K562 (cell line): ENCODE data around the gene TCHP.

Experiments
- CTCF ChIP-seq, 3 experiments: IDR thresholded peaks in 2 of 3; conservative IDR thresholded peaks in 1 of 3; 2 replicates each; pipeline ENCODE4 v1.5.1; 2011 to 2012; ENCODE audit warnings: low read length in 3 of 3, mild to moderate bottlenecking in 3 of 3, control low read depth in 2 of 3, improper control_type of control experiment in 1 of 3, inconsistent platforms in 1 of 3, low read depth in 1 of 3, mixed read lengths in 1 of 3, moderate library complexity in 1 of 3; ENCODE audit not compliant: insufficient read depth in 2 of 3
- CUX1 ChIP-seq: fragments of 200-800 bp; sonication (Bioruptor generic); IDR thresholded peaks from 2 replicates; pipeline ENCODE4 v1.6.1; 2016; ENCODE audit warnings: missing genetic modification characterization, missing compliant biosample characterization
- EZH2 ChIP-seq: IDR thresholded peaks from 2 replicates; pipeline ENCODE4 v1.6.1; 2012; ENCODE audit warnings: low read depth, mild to moderate bottlenecking, inconsistent platforms, low read length, borderline replicate concordance
- FOSL1 ChIP-seq: fragments of 200-800 bp; sonication (Bioruptor generic); conservative IDR thresholded peaks from 2 replicates; pipeline ENCODE4 v1.6.1; 2016; ENCODE audit warnings: missing genetic modification characterization, missing compliant biosample characterization
- HDGF ChIP-seq: fragments of 450-650 bp; IDR thresholded peaks from 2 replicates; pipeline ENCODE4 v1.6.1; 2016
- JUN ChIP-seq, 2 experiments: sonication (generic) in 1 of 2; formaldehyde crosslinking in 1 of 2; IDR thresholded peaks; 2 replicates each; pipeline versions ENCODE4 v1.6.1 to v1.8.0; 2012 to 2022; ENCODE audit warnings: borderline replicate concordance in 2 of 2, mild to moderate bottlenecking in 2 of 2, improper control_type of control experiment in 1 of 2, low read depth in 1 of 2, low read length in 1 of 2, missing genetic modification reagents in 1 of 2
- MEF2A ChIP-seq: IDR thresholded peaks from 2 replicates; pipeline ENCODE4 v1.6.1; 2011; ENCODE audit warnings: low read depth, mild to moderate bottlenecking, low read length, moderate library complexity; ENCODE audit not compliant: control insufficient read depth
- ZNF41 ChIP-seq: fragments of 250-450 bp; sonication (Bioruptor Pico); conservative IDR thresholded peaks from 2 replicates; pipeline ENCODE4 v1.4.0; 2020; ENCODE audit warnings: mild to moderate bottlenecking
- ZNF780A ChIP-seq: fragments of 250-450 bp; sonication (Bioruptor Pico); IDR thresholded peaks from 2 replicates; pipeline ENCODE4 v1.5.0; 2021; ENCODE audit warnings: mild to moderate bottlenecking

- TF ChIP-seq HDGF = no peak
- no peak for TF ChIP-seq ZNF780A
- no peak for TF ChIP-seq ZNF41
- TF ChIP-seq EZH2 = no peak
- no peak for TF ChIP-seq MEF2A
- no peak for TF ChIP-seq JUN (IDR thresholded peaks at IDR 0.05; ENCODE audit: borderline replicate concordance, low read depth, low read length)
- no peak for TF ChIP-seq JUN (CRISPR knock-in tag; IDR thresholded peaks at IDR 0.05; ENCODE audit: borderline replicate concordance)
- no peak for TF ChIP-seq FOSL1 (tag)
- no peak for TF ChIP-seq CUX1 (CRISPR knock-in tag)
- no peak for TF ChIP-seq CTCF (IDR thresholded peaks at IDR 0.05 in 2 of 3, conservative IDR thresholded peaks at IDR 0.05 in 1 of 3; ENCODE audit: insufficient read depth in 2 of 3, low read depth in 1 of 3, low read length in 3 of 3)
These were observed 19.1 kb upstream of the TCHP start for GRCh38 chr12:109880938-109881337.
